ENCODE data around the gene FILIP1L. TPM values are rescaled to one million over a fixed set of nuclear protein-coding genes. Genes with fewer than 3 reads are reported as not detected.

Gene FILIP1L
- total and polyA plus RNA-seq, 8 donors = 10.6 to 98.4 (median 57.0) TPM

DNA sequence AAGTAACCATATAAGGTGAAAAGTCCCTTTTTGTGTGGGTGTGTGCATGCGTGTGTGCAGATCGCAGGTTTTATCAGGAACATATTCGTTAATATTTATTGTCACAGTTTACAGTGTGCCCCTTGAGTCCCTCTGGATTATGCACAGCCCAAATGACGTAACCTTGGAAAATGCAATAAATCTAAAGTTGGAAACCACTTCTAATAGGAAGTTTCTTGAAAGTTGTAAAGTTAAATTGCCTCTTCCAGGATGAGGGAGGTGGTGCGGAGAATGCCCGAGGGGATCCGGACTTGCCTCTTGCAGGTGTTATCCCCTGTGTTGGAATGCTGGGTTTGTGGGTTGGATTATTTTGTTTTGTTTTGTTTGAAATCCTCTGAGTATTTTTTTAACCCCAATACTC, 153.4 kb downstream of the FILIP1L start:
- H3K27ac ChIP-seq = peak overlapping the region in 2 of 5 donors; percentile 39 to 60
- 49 to 55% (median 54%) methylated on average over 7 of the region's 7 CpGs for WGBS, 5 donors
- no peaks in the 10 kb centered on the region for H3K9me3 ChIP-seq
- TF ChIP-seq POLR2A (IDR thresholded peaks at IDR 0.05) (no peak), CTCF (IDR thresholded peaks at IDR 0.05) (no peak), POLR2AphosphoS5 (IDR thresholded peaks at IDR 0.05) (peak in 1 of 3 donors; percentile 16), EP300 (IDR thresholded peaks at IDR 0.05) (no peak)
- intact Hi-C loops (cut with DNase I; ENCODE audit: low total_unique reads) = no loop called here
- peak overlapping the region in 1 of 4 donors; percentile 3 for H3K4me3 ChIP-seq
- peaks cover 7 to 60% (median 27%) of the 10 kb centered on the region in 4 donors for H3K4me1 ChIP-seq
- H3K27me3 ChIP-seq = no peaks in the 10 kb centered on the region
- H3K36me3 ChIP-seq = no peaks in the 10 kb centered on the region
- no peak for DNase-seq

- H3K9me3 ChIP-seq = no peaks in the 10 kb centered on the region
- intact Hi-C loops (cut with DNase I; ENCODE audit: low total_unique reads) = no loop called here
- H3K4me3 ChIP-seq = peak overlapping the region in 1 of 4 donors; percentile 3
- 42 to 59% (median 50%) methylated on average over 5 of the region's 5 CpGs for WGBS, 5 donors
- no peaks in the 10 kb centered on the region for H3K36me3 ChIP-seq
- H3K4me1 ChIP-seq = peaks cover under 1 to 59% (median 30%) of the 10 kb centered on the region in 4 donors
- no peaks in the 10 kb centered on the region for H3K27me3 ChIP-seq
- TF ChIP-seq POLR2AphosphoS5 (IDR thresholded peaks at IDR 0.05) (no peak), EP300 (IDR thresholded peaks at IDR 0.05) (no peak), CTCF (IDR thresholded peaks at IDR 0.05) (no peak), POLR2A (IDR thresholded peaks at IDR 0.05) (no peak)
- peak overlapping the region in 3 of 5 donors; percentile 33 to 60 (median 39) for H3K27ac ChIP-seq
- no peak for DNase-seq
These were observed 154.0 kb downstream of the FILIP1L start for GRCh38 chr3:99960123-99960878.

GRCh38 chr3:99958222-99958912, 155.9 kb downstream of the FILIP1L start:
- no peak for TF ChIP-seq EP300 (IDR thresholded peaks at IDR 0.05)
- TF ChIP-seq POLR2A (IDR thresholded peaks at IDR 0.05) = no peak
- no peak for TF ChIP-seq CTCF (IDR thresholded peaks at IDR 0.05)
- H3K4me1 ChIP-seq = peaks cover 0 to 57% (median 30%) of the 10 kb centered on the region in 4 donors
- intact Hi-C loops (cut with DNase I; ENCODE audit: low total_unique reads) = no loop called here
- DNase-seq = no peak
- H3K27ac ChIP-seq = peak overlapping the region in 1 of 5 donors; percentile 42
- 75 to 94% (median 87%) methylated on average over 3 of the region's 3 CpGs for WGBS, 5 donors
- no peaks in the 10 kb centered on the region for H3K36me3 ChIP-seq
- no peak overlapping the region for H3K4me3 ChIP-seq
- H3K9me3 ChIP-seq = no peaks in the 10 kb centered on the region
- no peaks in the 10 kb centered on the region for H3K27me3 ChIP-seq

DNA sequence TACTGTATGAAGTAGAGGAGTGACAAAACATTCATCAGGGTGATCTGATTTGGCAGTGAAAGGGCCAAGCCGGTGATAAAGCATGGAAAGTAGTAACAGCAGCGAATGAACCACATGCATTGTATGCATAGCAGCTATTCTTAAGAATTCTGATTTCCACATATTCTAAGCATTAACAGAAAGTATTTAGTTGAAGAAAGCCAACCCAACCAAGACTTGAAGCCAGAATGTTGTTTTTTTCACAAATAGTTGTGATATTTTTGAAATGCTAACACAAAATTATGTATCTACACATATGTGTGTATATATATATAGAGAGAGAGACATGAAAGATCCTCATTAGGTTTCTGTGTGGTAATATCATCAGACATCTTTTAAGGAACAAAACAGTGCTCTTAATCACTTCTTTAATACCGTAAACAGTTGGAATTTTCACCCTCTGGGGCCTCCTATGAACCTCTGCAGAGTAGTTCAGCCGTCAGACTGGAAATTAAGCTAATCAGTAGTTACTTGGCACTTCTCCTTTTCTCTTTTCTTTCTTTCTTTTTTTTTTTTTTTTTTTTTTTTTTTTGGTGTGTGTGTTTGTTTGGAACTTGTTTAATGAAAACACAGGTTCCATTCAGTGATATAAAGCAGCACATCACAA, 157.0 kb downstream of the FILIP1L start:
- intact Hi-C loops (cut with DNase I; ENCODE audit: low total_unique reads) = no loop called here
- no peak for DNase-seq
- H3K4me1 ChIP-seq = peaks cover 0 to 60% (median 30%) of the 10 kb centered on the region in 4 donors
- H3K9me3 ChIP-seq = no peaks in the 10 kb centered on the region
- no peaks in the 10 kb centered on the region for H3K36me3 ChIP-seq
- peak overlapping the region in 2 of 5 donors; percentile 55 to 57 for H3K27ac ChIP-seq
- WGBS, 5 donors = 32 to 60% (median 47%) methylated on average over 4 of the region's 4 CpGs
- no peak for TF ChIP-seq EP300 (IDR thresholded peaks at IDR 0.05)
- TF ChIP-seq CTCF (IDR thresholded peaks at IDR 0.05) = no peak
- no peak for TF ChIP-seq POLR2A (IDR thresholded peaks at IDR 0.05)
- no peak for TF ChIP-seq POLR2AphosphoS5 (IDR thresholded peaks at IDR 0.05)
- no peak overlapping the region for H3K4me3 ChIP-seq
- H3K27me3 ChIP-seq = no peaks in the 10 kb centered on the region

All from stomach (tissue), 9 donors.